NCI-H146 treated with DMSO at 0.1 percent for 48 hours (cell line): ENCODE results near the gene DEFB121.
"Not testable (repeated sequence)": the region's sequence is repeated elsewhere in the genome, so short reads cannot be mapped to it uniquely, and the experiment has no call there.

Source experiments
- DNase-seq: peaks from one replicate; lab custom pipeline; 2025; ENCODE audit not compliant: unreplicated experiment; lab: John Stamatoyannopoulos, UW

The DEFB121 gene

GRCh38 chr20:31406115-31406514 lies at the start of gene DEFB121:
Gene DEFB121, minus strand, starts transcription at chr20:31406215. Its CDS starts 63 bp downstream, at chr20:31406152.
- DNase-seq: no peak

- DNase-seq: no peak
Measured at GRCh38 chr20:31454361-31454760, 48.3 kb upstream of the DEFB121 start.

GRCh38 chr20:31452575-31452974 lies 46.6 kb upstream of the DEFB121 start:
- DNase-seq: no peak

- DNase-seq: no peak
Measured at GRCh38 chr20:31449511-31450414, 43.7 kb upstream of the DEFB121 start.

- no peak for DNase-seq
Measured at GRCh38 chr20:31446084-31446819, 40.2 kb upstream of the DEFB121 start.

GRCh38 chr20:31440012-31440659 lies 34.1 kb upstream of the DEFB121 start, which contains the start of gene DEFB123:
Gene DEFB123, plus strand, starts transcription at chr20:31440632. Its CDS starts 67 bp downstream, at chr20:31440699.
- no peak for DNase-seq

- no peak for DNase-seq
Measured at GRCh38 chr20:31430568-31431115, 24.6 kb upstream of the DEFB121 start.

- not testable (repeated sequence) for DNase-seq
Measured at GRCh38 chr20:31427576-31427975, 21.6 kb upstream of the DEFB121 start.

GRCh38 chr20:31426891-31427551 lies 21.0 kb upstream of the DEFB121 start:
- DNase-seq: not testable (repeated sequence)

GRCh38 chr20:31425797-31426196 lies 19.8 kb upstream of the DEFB121 start:
- no peak for DNase-seq

GRCh38 chr20:31418307-31418706 lies 12.3 kb upstream of the DEFB121 start:
- DNase-seq: no peak

GRCh38 chr20:31415653-31416052 lies 9.6 kb upstream of the DEFB121 start:
- no peak for DNase-seq

- DNase-seq: no peak
Measured at GRCh38 chr20:31414381-31414780, 8.4 kb upstream of the DEFB121 start.

- no peak for DNase-seq
Measured at GRCh38 chr20:31410011-31410410, 4.0 kb upstream of the DEFB121 start.

GRCh38 chr20:31403886-31404285 lies 2.1 kb downstream of the DEFB121 start:
- DNase-seq: no peak

GRCh38 chr20:31394900-31395299 lies 11.1 kb downstream of the DEFB121 start:
- no peak for DNase-seq

- no peak for DNase-seq
Measured at GRCh38 chr20:31392836-31393235, 13.2 kb downstream of the DEFB121 start.

- DNase-seq: no peak
Measured at GRCh38 chr20:31390490-31390889, 15.5 kb downstream of the DEFB121 start, which contains the start of gene DEFB119. Gene DEFB119, minus strand, starts transcription at chr20:31390590. Its CDS starts 107 bp downstream, at chr20:31390483.

- DNase-seq: no peak
Measured at GRCh38 chr20:31374346-31374745, 31.7 kb downstream of the DEFB121 start.

GRCh38 chr20:31368301-31368700 lies 37.7 kb downstream of the DEFB121 start, which contains the start of gene DEFB118:
Gene DEFB118, plus strand, starts transcription at chr20:31368601. Its CDS starts 50 bp downstream, at chr20:31368651.
- no peak for DNase-seq
